ENCODE data around the gene KCNJ9. TPM values are rescaled to one million over a fixed set of nuclear protein-coding genes. Genes with fewer than 3 reads are reported as not detected.

The KCNJ9 gene
- total RNA-seq, 1 experiment from 2014 or later = not detected

- Histone ChIP-seq H3K9me2 (ENCODE audit: insufficient read depth) (no peaks in the 10 kb centered on the region), H3K27ac (no peak overlapping the region), H3K36me3 (ENCODE audit: low read depth) (no peaks in the 10 kb centered on the region), H3F3A (ENCODE audit: insufficient read depth, low read depth) (no peaks in the 10 kb centered on the region), H3K4me3 (no peak overlapping the region), H3K4me2 (no peak overlapping the region), H4K20me1 (ENCODE audit: insufficient read depth) (no peaks in the 10 kb centered on the region), H3K27me3 (ENCODE audit: insufficient read depth, low read depth) (no peaks in the 10 kb centered on the region), H3K4me1 (replicated peaks; ENCODE audit: insufficient read depth) (no peaks in the 10 kb centered on the region), H2AFZ (no peak overlapping the region), H3K79me2 (ENCODE audit: low read depth) (no peaks in the 10 kb centered on the region), H3K9me3 (ENCODE audit: insufficient read depth, low read depth) (no peaks in the 10 kb centered on the region)
- TF ChIP-seq, protein P1, sequence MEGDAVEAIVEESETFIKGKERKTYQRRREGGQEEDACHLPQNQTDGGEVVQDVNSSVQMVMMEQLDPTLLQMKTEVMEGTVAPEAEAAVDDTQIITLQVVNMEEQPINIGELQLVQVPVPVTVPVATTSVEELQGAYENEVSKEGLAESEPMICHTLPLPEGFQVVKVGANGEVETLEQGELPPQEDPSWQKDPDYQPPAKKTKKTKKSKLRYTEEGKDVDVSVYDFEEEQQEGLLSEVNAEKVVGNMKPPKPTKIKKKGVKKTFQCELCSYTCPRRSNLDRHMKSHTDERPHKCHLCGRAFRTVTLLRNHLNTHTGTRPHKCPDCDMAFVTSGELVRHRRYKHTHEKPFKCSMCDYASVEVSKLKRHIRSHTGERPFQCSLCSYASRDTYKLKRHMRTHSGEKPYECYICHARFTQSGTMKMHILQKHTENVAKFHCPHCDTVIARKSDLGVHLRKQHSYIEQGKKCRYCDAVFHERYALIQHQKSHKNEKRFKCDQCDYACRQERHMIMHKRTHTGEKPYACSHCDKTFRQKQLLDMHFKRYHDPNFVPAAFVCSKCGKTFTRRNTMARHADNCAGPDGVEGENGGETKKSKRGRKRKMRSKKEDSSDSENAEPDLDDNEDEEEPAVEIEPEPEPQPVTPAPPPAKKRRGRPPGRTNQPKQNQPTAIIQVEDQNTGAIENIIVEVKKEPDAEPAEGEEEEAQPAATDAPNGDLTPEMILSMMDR (conservative IDR thresholded peaks at IDR 0.05) = no peak
- no peak for TF ChIP-seq EZH2 (IDR thresholded peaks at IDR 0.05; ENCODE audit: low read depth)
- no peak for DNase-seq
- BruUV-seq (replicated peaks) = no TSS peak
- intact Hi-C loops (cut with micrococcal nuclease; ENCODE audit: unreplicated experiment) = no loop called here
- ChIA-PET CTCF (interaction anchor here (0.6 to 1.1 kb wide), 4 partner anchors 71 to 225 kb away, joined by 3 read pairs; no protein-coding TSS in a partner anchor), POLR2A (ENCODE audit: unreplicated experiment) (no interaction called here)
These were observed 36.4 kb downstream of the KCNJ9 start for GRCh38 chr1:160117709-160118183.

DNA sequence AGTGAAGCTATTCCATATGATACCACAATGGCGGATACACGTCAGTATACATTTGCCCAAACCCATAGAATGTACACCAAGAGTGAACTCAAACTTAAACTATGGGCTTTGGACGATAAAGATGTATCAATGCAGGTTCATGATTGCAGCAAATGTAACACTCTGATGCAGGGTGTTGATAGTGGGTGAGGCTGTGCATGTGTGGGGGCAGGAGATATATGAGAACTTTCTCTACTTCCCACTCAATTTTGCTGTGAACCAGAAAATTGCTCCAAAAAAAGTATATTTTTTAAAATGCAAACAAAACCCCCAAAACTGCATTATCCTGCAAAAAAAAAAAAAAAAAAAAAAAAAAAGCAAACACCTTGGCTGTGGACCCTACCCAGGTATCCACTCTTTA lies 37.6 kb downstream of the KCNJ9 start:
- no peak overlapping the region for H3K4me3 ChIP-seq
- no peak overlapping the region for H3K27ac ChIP-seq
- no peak overlapping the region for H3K4me2 ChIP-seq
- ChIA-PET POLR2A (ENCODE audit: unreplicated experiment) (no interaction called here), CTCF (no interaction called here)
- H3K27me3 ChIP-seq (ENCODE audit: insufficient read depth, low read depth) = no peaks in the 10 kb centered on the region
- H3K4me1 ChIP-seq (replicated peaks; ENCODE audit: insufficient read depth) = peaks cover 6% of the 10 kb centered on the region
- no peaks in the 10 kb centered on the region for H3K36me3 ChIP-seq (ENCODE audit: low read depth)
- no peaks in the 10 kb centered on the region for H3K9me2 ChIP-seq (ENCODE audit: insufficient read depth)
- H3K79me2 ChIP-seq (ENCODE audit: low read depth) = no peaks in the 10 kb centered on the region
- no peaks in the 10 kb centered on the region for H3K9me3 ChIP-seq (ENCODE audit: insufficient read depth, low read depth)
- peaks cover under 1% of the 10 kb centered on the region; the same call in 1 of the 2 replicates for H3F3A ChIP-seq (ENCODE audit: insufficient read depth, low read depth)
- H2AFZ ChIP-seq = no peak overlapping the region
- TF ChIP-seq, protein P1 (conservative IDR thresholded peaks at IDR 0.05) = no peak
- TF ChIP-seq EZH2 (IDR thresholded peaks at IDR 0.05; ENCODE audit: low read depth) = no peak
- intact Hi-C loops (cut with micrococcal nuclease; ENCODE audit: unreplicated experiment) = no loop called here
- no peaks in the 10 kb centered on the region for H4K20me1 ChIP-seq (ENCODE audit: insufficient read depth)
- no peak for DNase-seq
- no TSS peak for BruUV-seq (replicated peaks)

DNA sequence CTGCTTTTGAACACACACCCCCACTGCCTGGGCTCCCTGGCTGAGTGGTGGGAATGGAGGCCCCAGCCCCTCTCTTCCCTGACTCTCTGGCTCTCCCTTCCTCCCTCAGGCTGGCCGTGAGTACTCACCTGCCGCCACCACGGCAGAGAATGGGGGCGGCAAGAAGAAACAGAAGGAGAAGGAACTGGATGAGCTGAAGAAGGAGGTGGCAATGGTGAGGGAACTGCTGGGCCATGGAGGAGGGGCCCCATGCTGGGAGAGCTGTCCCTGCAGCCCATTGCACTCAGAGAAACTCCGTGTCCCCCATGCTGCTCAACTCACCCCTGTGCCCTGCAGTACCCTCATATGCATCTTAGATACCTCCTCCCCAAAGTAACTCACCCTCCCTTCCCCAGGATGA lies 39.5 kb downstream of the KCNJ9 start:
- CTCF ChIA-PET = interaction anchor here (0.7 kb wide), 1 partner anchor 72 kb away, joined by 3 read pairs; no protein-coding TSS in a partner anchor

More for the DNA sequence above, 39.5 kb downstream of the KCNJ9 start:
- Histone ChIP-seq H3K27me3 (ENCODE audit: insufficient read depth, low read depth) (no peaks in the 10 kb centered on the region), H3K4me1 (replicated peaks; ENCODE audit: insufficient read depth) (peaks cover 23% of the 10 kb centered on the region), H3K4me2 (no peak overlapping the region), H3K27ac (no peak overlapping the region), H3K36me3 (ENCODE audit: low read depth) (no peaks in the 10 kb centered on the region), H3K9me2 (ENCODE audit: insufficient read depth) (no peaks in the 10 kb centered on the region), H3F3A (ENCODE audit: insufficient read depth, low read depth) (peaks cover 17% of the 10 kb centered on the region; the same call in 1 of the 2 replicates), H3K4me3 (no peak overlapping the region), H3K79me2 (ENCODE audit: low read depth) (no peaks in the 10 kb centered on the region), H4K20me1 (ENCODE audit: insufficient read depth) (no peaks in the 10 kb centered on the region), H3K9me3 (ENCODE audit: insufficient read depth, low read depth) (no peaks in the 10 kb centered on the region), H2AFZ (no peak overlapping the region)
- TF ChIP-seq, protein P1 (conservative IDR thresholded peaks at IDR 0.05) = no peak
- TF ChIP-seq EZH2 (IDR thresholded peaks at IDR 0.05; ENCODE audit: low read depth) = no peak
- POLR2A ChIA-PET (ENCODE audit: unreplicated experiment) = no interaction called here
- no peak for DNase-seq
- intact Hi-C loops (cut with micrococcal nuclease; ENCODE audit: unreplicated experiment) = no loop called here
- BruUV-seq (replicated peaks) = no TSS peak

All from PC-9 (cell line).